GM18526 (cell line): ENCODE measurements around the gene F9.

Experiments
- POLR2A ChIP-seq: IDR thresholded peaks from 3 replicates; pipeline ENCODE4 v1.6.1; 2011; ENCODE audit not compliant: insufficient read length; ENCODE audit errors: extremely low read depth

F9 gene

DNA sequence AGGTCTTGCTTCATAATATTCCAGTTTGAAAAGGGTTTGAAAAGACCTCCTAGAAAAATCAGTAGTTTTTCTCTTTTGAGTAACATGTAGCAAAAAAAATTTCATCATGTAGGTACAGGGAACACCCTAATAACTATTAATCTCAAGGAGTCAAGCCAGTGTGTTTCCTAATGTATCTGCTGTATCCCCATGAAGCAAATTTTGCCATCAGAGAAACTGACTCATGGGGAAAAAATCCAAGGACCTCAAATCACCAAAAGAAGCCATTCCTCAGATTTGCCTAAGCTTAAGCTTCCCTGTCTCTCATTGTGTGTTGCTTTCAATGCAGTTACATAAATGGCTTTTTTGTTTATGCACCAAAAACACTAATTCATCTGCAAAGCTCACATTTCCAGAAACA is 29.7 kb downstream of the F9 start:
- TF ChIP-seq POLR2A = no peak

DNA sequence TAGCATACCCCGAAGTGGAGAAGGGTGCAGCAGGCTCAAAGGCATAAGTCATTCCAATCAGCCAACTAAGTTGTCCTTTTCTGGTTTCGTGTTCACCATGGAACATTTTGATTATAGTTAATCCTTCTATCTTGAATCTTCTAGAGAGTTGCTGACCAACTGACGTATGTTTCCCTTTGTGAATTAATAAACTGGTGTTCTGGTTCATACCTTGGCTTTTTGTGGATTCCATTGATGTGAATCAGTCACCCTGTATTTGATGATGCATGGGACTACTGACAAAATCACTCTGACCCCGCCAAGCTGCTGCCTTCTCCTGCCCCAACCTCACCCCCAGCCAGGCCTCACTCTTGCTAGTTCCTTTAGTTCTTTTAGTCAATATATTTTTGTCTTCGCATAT is 32.7 kb downstream of the F9 start:
- TF ChIP-seq POLR2A = no peak

DNA sequence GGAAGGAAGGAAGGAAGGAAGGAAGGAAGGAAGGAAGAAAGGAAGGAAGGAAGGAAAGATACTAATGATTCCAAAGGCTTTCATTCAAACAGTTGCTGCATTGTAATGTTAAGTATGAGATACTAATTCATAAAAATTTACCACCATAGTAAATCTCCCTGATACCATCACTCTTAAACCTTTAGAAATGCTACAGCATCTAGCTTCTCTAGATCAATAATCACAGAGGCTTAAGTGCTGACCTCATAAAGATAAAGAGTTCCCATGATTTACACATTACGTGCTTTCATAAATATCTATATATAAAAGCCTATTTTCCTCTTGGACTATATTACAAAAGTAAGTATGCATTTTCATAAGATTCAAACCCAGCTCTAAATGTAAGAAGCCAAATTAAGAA is 36.4 kb downstream of the F9 start:
- TF ChIP-seq POLR2A = no peak

DNA sequence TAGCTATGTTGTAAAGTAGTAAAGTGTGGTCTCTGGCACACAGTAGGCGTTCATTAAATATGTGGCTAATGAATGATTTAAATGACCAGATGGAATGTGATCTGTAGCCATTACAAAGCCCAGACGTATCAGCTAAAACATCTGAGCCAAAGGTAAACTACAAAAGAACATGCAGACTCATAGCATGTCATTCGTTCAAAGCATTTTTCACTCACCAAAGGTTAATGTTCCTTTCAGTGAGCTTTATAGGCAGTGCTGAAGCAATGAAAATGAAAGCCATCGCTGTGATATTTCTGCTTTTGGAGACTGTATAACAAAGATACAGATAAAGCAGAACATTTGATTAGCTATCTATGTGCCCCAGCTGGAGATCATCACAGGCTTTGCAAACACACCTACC is 50.5 kb downstream of the F9 start:
- TF ChIP-seq POLR2A = no peak

DNA sequence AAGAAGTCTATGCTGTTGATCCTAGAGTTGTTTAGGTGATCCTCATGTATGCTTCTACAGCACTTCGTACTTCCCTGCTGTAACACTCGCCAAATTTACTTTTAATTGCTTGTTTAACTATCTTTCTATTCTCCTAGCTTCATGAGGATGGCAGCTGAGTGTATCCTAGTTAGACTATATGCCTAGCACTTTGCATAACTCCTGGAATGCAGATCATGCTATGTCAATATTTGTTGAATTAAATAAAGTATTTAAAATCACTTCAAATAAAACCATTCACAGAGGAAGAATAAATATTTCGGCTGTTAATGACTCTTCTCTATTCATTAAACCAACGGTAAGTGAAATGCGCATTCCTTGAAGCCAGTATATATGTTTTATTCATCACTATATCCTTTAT is 55.1 kb downstream of the F9 start:
- TF ChIP-seq POLR2A = no peak

DNA sequence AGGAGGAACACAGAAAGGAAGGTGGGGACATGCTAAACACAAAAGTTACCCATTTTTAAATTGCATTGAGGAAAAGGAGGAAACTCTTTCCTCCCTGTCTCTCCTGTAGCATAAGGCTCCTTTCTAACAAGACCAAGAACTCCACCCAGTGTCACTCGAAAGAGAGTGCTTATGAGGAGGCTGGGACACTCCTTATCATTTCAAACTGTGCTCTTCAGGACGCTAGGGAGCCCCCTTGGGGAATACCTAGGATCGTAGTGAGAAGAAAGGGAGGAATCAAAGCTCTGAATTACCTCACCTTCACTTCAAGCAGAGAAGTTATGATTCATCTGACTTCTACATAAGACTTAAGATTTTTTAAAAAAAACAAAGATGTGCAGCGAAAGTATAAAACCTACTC is 65.5 kb downstream of the F9 start:
- TF ChIP-seq POLR2A = no peak

DNA sequence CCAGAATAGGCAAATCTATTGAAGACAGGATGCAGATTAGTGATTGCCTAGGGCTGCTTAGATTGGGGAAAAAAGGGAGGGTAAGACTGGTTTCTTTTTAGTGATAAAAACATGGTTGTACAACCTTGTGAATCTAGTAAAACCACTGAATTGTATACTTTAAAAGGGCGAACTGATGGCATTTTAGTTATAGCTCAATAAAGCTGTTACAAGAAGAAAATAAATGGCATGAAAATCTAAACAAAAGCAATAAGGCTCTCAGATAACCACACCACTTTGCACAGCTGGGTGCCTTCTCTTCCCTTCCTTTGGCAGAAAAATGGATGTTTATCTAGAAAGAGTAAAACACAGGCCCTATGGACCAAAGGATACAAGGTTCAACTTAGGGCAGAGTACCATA is 69.6 kb downstream of the F9 start:
- TF ChIP-seq POLR2A = no peak
